ENCODE results near the gene DCAF8L2. TPM values are rescaled to one million over a fixed set of nuclear protein-coding genes. Genes with fewer than 3 reads are reported as not detected.
"Not testable (repeated sequence)": the region's sequence is repeated elsewhere in the genome, so short reads cannot be mapped to it uniquely, and the experiment has no call there.

Gene DCAF8L2
- total RNA-seq, 1 donor from 2014 or later, result not detected

DNA sequence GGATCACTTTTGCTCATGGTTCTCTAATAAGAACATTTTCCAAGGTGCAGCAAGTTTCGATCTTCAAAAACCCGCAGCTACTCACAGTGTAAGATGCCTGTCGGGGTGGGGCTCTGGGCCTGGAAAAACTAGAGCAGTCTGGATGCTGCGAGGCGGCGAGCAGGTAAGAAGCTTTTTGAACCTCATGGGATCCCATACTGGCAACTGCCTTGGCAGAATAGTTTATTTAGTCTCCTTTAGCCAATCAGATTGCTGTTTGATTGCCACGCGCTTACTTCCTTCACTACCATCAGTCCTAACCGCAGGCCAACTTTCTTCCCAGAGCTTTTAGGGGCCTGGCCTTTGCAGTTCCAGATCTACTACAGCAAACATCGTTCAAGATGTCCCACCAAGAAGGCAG lies 156.4 kb downstream of the DCAF8L2 start:
- no peak for TF ChIP-seq CTCF (IDR thresholded peaks at IDR 0.05; ENCODE audit: borderline replicate concordance)
- Histone ChIP-seq H3K4me1 (no peaks in the 10 kb centered on the region), H3K27ac (replicated peaks) (no peak overlapping the region), H3K36me3 (no peaks in the 10 kb centered on the region), H3K27me3 (ENCODE audit: low read depth) (no peaks in the 10 kb centered on the region), H3K4me3 (no peak overlapping the region), H3K9me3 (replicated peaks) (no peaks in the 10 kb centered on the region)
- DNase-seq, result no peak
- intact Hi-C loops (cut with micrococcal nuclease), result no loop called here

DNA sequence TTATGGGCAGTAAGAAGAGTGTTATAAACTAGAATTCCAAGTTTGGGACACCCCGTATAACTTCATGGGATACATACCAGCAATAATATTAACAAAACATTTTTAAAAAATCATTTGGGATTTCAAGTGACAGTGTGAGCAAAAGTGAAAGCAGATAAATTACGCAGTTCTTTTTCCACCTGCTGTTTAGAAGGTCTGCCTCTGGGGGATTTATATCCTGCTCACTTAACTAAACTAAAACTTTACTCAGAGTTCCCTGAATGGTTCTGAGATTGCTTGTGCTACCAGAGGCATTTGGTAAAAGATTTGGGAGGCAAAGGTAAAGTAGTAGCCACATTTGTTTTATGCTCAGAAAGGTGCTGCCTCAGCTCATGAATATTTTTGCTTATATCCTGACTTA lies 160.2 kb downstream of the DCAF8L2 start:
- H3K27me3 ChIP-seq (ENCODE audit: low read depth); H3K4me3 ChIP-seq; H3K27ac ChIP-seq (replicated peaks); DNase-seq; H3K9me3 ChIP-seq (replicated peaks); H3K36me3 ChIP-seq; intact Hi-C loops (cut with micrococcal nuclease); H3K4me1 ChIP-seq: not testable (repeated sequence)

GRCh38 chrX:27751976-27752375 lies 161.8 kb downstream of the DCAF8L2 start:
- no peak for DNase-seq
- H3K27ac ChIP-seq (replicated peaks), result no peak overlapping the region
- H3K4me3 ChIP-seq, result no peak overlapping the region
- H3K36me3 ChIP-seq, result no peaks in the 10 kb centered on the region
- no peaks in the 10 kb centered on the region for H3K27me3 ChIP-seq (ENCODE audit: low read depth)
- no peaks in the 10 kb centered on the region for H3K9me3 ChIP-seq (replicated peaks)
- no peak for TF ChIP-seq CTCF (IDR thresholded peaks at IDR 0.05; ENCODE audit: borderline replicate concordance)
- intact Hi-C loops (cut with micrococcal nuclease), result no loop called here
- no peaks in the 10 kb centered on the region for H3K4me1 ChIP-seq

- H3K4me3 ChIP-seq, result no peak overlapping the region
- TF ChIP-seq CTCF (IDR thresholded peaks at IDR 0.05; ENCODE audit: borderline replicate concordance), result no peak
- H3K27ac ChIP-seq (replicated peaks), result no peak overlapping the region
- no peaks in the 10 kb centered on the region for H3K4me1 ChIP-seq
- H3K27me3 ChIP-seq (ENCODE audit: low read depth), result no peaks in the 10 kb centered on the region
- intact Hi-C loops (cut with micrococcal nuclease), result no loop called here
- no peaks in the 10 kb centered on the region for H3K36me3 ChIP-seq
- DNase-seq, result no peak
- H3K9me3 ChIP-seq (replicated peaks), result no peaks in the 10 kb centered on the region
Observed at GRCh38 chrX:27765718-27766117, 175.6 kb downstream of the DCAF8L2 start.

GRCh38 chrX:27767387-27767786 lies 177.2 kb downstream of the DCAF8L2 start:
- Histone ChIP-seq H3K27ac (replicated peaks) (no peak overlapping the region), H3K9me3 (replicated peaks) (no peaks in the 10 kb centered on the region), H3K4me1 (no peaks in the 10 kb centered on the region), H3K4me3 (no peak overlapping the region), H3K27me3 (ENCODE audit: low read depth) (no peaks in the 10 kb centered on the region), H3K36me3 (no peaks in the 10 kb centered on the region)
- DNase-seq, result no peak
- intact Hi-C loops (cut with micrococcal nuclease), result no loop called here
- TF ChIP-seq CTCF (IDR thresholded peaks at IDR 0.05; ENCODE audit: borderline replicate concordance), result no peak

DNA sequence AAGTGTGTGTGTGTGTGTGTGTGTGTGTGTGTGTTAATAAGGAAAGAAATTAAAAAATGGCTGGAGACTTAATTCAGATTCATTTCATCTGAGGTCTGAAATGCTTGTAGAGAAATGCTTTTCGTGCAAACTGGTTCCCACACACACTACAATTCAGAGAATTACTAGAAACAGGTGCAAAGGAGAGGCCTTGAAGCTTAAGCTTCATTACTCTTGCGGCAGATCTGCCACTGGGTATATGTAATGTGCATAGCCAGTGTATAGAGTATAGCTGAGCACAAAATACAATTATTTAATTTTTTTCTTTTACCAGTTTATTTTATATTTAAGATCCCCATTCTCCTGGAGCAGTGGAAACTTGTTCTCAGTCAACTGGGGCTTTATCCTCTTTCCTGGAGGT lies 185.8 kb downstream of the DCAF8L2 start:
- intact Hi-C loops (cut with micrococcal nuclease), result no loop called here
- Histone ChIP-seq H3K9me3 (replicated peaks) (no peaks in the 10 kb centered on the region), H3K4me3 (no peak overlapping the region), H3K36me3 (no peaks in the 10 kb centered on the region), H3K27me3 (ENCODE audit: low read depth) (no peaks in the 10 kb centered on the region), H3K27ac (replicated peaks) (no peak overlapping the region), H3K4me1 (no peaks in the 10 kb centered on the region)
- TF ChIP-seq CTCF (IDR thresholded peaks at IDR 0.05; ENCODE audit: borderline replicate concordance), result no peak
- DNase-seq, result no peak

Data from left ventricle myocardium inferior (tissue), 1 donor.